Keratinocyte (primary cell): ENCODE data around the gene NPM1. TPM values are rescaled to one million over a fixed set of nuclear protein-coding genes. Genes with fewer than 3 reads are reported as not detected.

Experiments used
- DNase-seq: peaks from one replicate; pipeline ENCODE4 v3.0.0-alpha.2; 2011; ENCODE audit warnings: low read depth, missing footprints, low spot score
- FAIRE-seq: peaks from 2 replicates; lab custom pipeline; 2011; peaks lifted over from hg19 to GRCh38; lab: Jason Lieb, UNC
- H2AFZ ChIP-seq: 2 replicates; pipeline ENCODE4 v1.6.0; 2012; ENCODE audit warnings: low read length, control low read depth, inconsistent platforms; ENCODE audit not compliant: control insufficient read depth
- H3K27ac ChIP-seq: 2 replicates; pipeline ENCODE4 v1.5.1; 2011; ENCODE audit warnings: low read length; ENCODE audit not compliant: control insufficient read depth, insufficient read depth
- H3K27me3 ChIP-seq: 3 replicates; pipeline ENCODE4 v1.6.0; 2011; ENCODE audit warnings: low read length; ENCODE audit not compliant: control insufficient read depth, insufficient read depth; ENCODE audit errors: extremely low read depth
- H3K36me3 ChIP-seq, 2 experiments: 2 replicates in 1 of 2; 3 replicates in 1 of 2; pipeline ENCODE4 v1.5.1; 2011; ENCODE audit warnings: low read length in 2 of 2, mild to moderate bottlenecking in 1 of 2; ENCODE audit not compliant: control insufficient read depth in 2 of 2, insufficient read depth in 2 of 2; ENCODE audit errors: extremely low read depth in 1 of 2
- H3K4me1 ChIP-seq: 3 replicates; pipeline ENCODE4 v1.5.1; 2011; ENCODE audit warnings: low read length; ENCODE audit not compliant: control insufficient read depth, insufficient read depth; ENCODE audit errors: extremely low read depth
- H3K4me2 ChIP-seq: 3 replicates; pipeline ENCODE4 v1.6.0; 2011; ENCODE audit warnings: low read depth, low read length; ENCODE audit not compliant: control insufficient read depth, insufficient read depth; ENCODE audit errors: extremely low read depth
- H3K4me3 ChIP-seq, 3 experiments: fragments of 200-600 bp in 1 of 3; sonication (generic) in 1 of 3; 2 replicates in 2 of 3; 3 replicates in 1 of 3; pipeline ENCODE4 v1.5.1; 2011 to 2016; ENCODE audit warnings: low read length in 3 of 3, mild to moderate bottlenecking in 3 of 3, control low read depth in 2 of 3, inconsistent platforms in 1 of 3, low read depth in 1 of 3, mixed read lengths in 1 of 3, mixed run types in 1 of 3, moderate library complexity in 1 of 3; ENCODE audit not compliant: control insufficient read depth in 2 of 3, insufficient read depth in 2 of 3; ENCODE audit errors: extremely low read depth in 1 of 3
- H3K79me2 ChIP-seq: 2 replicates; pipeline ENCODE4 v1.6.0; 2012; ENCODE audit warnings: low read length; ENCODE audit not compliant: control insufficient read depth, insufficient read depth
- H3K9ac ChIP-seq: 3 replicates; pipeline ENCODE4 v1.6.0; 2011; ENCODE audit warnings: low read length; ENCODE audit not compliant: control insufficient read depth, insufficient read depth; ENCODE audit errors: extremely low read depth
- H3K9me1 ChIP-seq: 3 replicates; pipeline ENCODE4 v1.6.0; 2011; ENCODE audit warnings: low read length; ENCODE audit not compliant: control insufficient read depth, insufficient read depth; ENCODE audit errors: extremely low read depth
- H3K9me3 ChIP-seq: 2 replicates; pipeline ENCODE4 v1.5.1; 2012; ENCODE audit warnings: low read depth, low read length; ENCODE audit not compliant: control insufficient read depth
- H4K20me1 ChIP-seq: 3 replicates; pipeline ENCODE4 v1.6.0; 2011; ENCODE audit warnings: low read length; ENCODE audit not compliant: control insufficient read depth, insufficient read depth; ENCODE audit errors: extremely low read depth
- CTCF ChIP-seq, 3 experiments: IDR thresholded peaks in 1 of 3; conservative IDR thresholded peaks in 1 of 3; optimal IDR thresholded peaks in 1 of 3; 2 replicates in 2 of 3; 3 replicates in 1 of 3; pipeline versions ENCODE3 to v1.5.1; 2011; ENCODE audit warnings: low read length in 3 of 3, mild to moderate bottlenecking in 3 of 3, moderate library complexity in 2 of 3, control low read depth in 1 of 3, inconsistent platforms in 1 of 3; ENCODE audit not compliant: insufficient read depth in 2 of 3; ENCODE audit errors: extremely low read depth in 1 of 3
- EZH2 ChIP-seq: IDR thresholded peaks from one replicate; pipeline ENCODE4 v1.6.1; 2012; ENCODE audit warnings: inconsistent platforms, mild to moderate bottlenecking, low read length, moderate library complexity
- dilution Hi-C: fragments of 300-500 bp; cut with MboI; formaldehyde crosslinking; loops from one replicate; pipeline ENCODE4 v1.7.0; 2020; ENCODE audit warnings: low sequenced_read_pairs; ENCODE audit not compliant: extremely low pct_ligation_motif_present
- polyA plus RNA-seq, 5 experiments: library from polyadenylated mRNA; depleted of rRNA in 3 of 5; stranded (reverse) in 3 of 5; stranded (forward) in 1 of 5; unstranded in 1 of 5; fragments of >200 nt; gene quantifications; 1 replicate in 1 of 5; 2 replicates in 3 of 5; 3 replicates in 1 of 5; pipeline versions ENCODE4 v1.2.1 to v1.2.3, GENCODE V29; 2011 to 2012; ENCODE audit warnings: missing spikeins in 2 of 5, low read depth in 1 of 5, low replicate concordance in 1 of 5

The NPM1 gene
- polyA plus RNA-seq, 1 donor (not counting 4 experiments of a cell fraction or from before 2014, with no cell fraction given) = 2,398 TPM

DNA sequence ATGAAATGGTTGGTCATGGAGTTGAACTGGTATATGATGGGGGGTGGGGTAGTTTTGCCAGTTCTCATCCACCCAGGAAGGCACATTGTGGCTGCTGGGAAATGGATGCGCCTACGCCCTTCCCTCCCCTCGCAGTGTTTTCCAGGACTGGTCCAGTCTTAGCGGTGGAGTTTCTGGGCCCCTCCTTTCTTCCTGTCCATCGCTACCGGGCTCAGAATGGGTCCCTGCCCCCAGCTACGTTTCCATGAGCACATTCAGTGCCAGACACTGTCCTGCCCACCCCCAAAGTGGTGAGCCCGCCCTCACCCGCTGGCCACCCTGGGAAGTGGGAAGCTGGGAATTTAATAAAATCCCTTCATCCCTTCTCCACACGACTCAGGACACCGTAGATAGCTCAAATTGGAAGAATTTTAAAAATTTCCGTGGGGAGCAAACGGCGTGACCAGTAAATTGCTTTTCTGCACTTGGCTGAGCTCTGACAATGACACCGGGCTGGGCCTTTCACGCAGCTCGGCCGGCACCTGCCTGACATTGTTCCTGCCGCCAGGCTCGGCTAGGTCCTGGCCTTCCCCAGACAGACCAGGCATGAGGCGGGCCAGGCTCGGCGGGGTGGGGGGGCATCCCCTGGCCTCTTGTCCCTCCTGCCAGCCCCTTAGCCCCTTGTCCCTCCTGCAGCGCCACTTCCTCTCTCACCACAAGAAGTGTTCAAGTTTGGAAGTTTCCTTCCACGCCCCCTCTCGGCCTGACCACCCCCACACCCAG, 35.4 kb downstream of the NPM1 start:
- Histone ChIP-seq H4K20me1 (peaks cover 9% of the 10 kb centered on the region), H3K4me3 (no peak overlapping the region), H3K79me2 (no peaks in the 10 kb centered on the region), H3K4me1 (peaks cover 6% of the 10 kb centered on the region), H3K9ac (no peak overlapping the region), H3K9me3 (no peaks in the 10 kb centered on the region), H3K27ac (no peak overlapping the region), H3K4me2 (no peak overlapping the region), H3K9me1 (no peaks in the 10 kb centered on the region), H3K27me3 (peaks cover 27% of the 10 kb centered on the region), H2AFZ (no peak overlapping the region), H3K36me3 (no peaks in the 10 kb centered on the region)
- TF ChIP-seq CTCF (optimal IDR thresholded peaks at IDR 0.05 in 1 of 3, IDR thresholded peaks at IDR 0.05 in 1 of 3, conservative IDR thresholded peaks at IDR 0.05 in 1 of 3; ENCODE audit: extremely low read depth in 1 of 3, insufficient read depth in 2 of 3, low read length in 3 of 3) (no peak), EZH2 (no peak)
- FAIRE-seq (no peak), DNase-seq (no peak)
- dilution Hi-C loops = no loop called here

GRCh38 chr5:171424726-171425125, 37.1 kb downstream of the NPM1 start:
- TF ChIP-seq CTCF (optimal IDR thresholded peaks at IDR 0.05 in 1 of 3, IDR thresholded peaks at IDR 0.05 in 1 of 3, conservative IDR thresholded peaks at IDR 0.05 in 1 of 3; ENCODE audit: extremely low read depth in 1 of 3, insufficient read depth in 2 of 3, low read length in 3 of 3) (no peak), EZH2 (no peak)
- Histone ChIP-seq H2AFZ (no peak overlapping the region), H4K20me1 (peaks cover 4% of the 10 kb centered on the region), H3K27ac (no peak overlapping the region), H3K79me2 (no peaks in the 10 kb centered on the region), H3K36me3 (no peaks in the 10 kb centered on the region), H3K9me1 (no peaks in the 10 kb centered on the region), H3K9me3 (no peaks in the 10 kb centered on the region), H3K9ac (no peak overlapping the region), H3K4me2 (no peak overlapping the region), H3K4me1 (peaks cover 3% of the 10 kb centered on the region), H3K27me3 (peaks cover 24% of the 10 kb centered on the region), H3K4me3 (no peak overlapping the region)
- dilution Hi-C loops = no loop called here
- FAIRE-seq (no peak), DNase-seq (no peak)
